ENCODE results near the gene CFAP97D1.

The CFAP97D1 gene

GRCh38 chr17:43789482-43789881, 9.2 kb downstream of the CFAP97D1 start (continued):
- TF ChIP-seq YY1 (tag by site-specific recombination; IDR thresholded peaks at IDR 0.05) (no peak), MEIS1 (CRISPR knock-in tag; IDR thresholded peaks at IDR 0.05; ENCODE audit: borderline replicate concordance) (no peak), ELK4 (IDR thresholded peaks at IDR 0.05; ENCODE audit: borderline replicate concordance, low read depth, low read length) (no peak), SP2 (tag by site-specific recombination; IDR thresholded peaks at IDR 0.05) (no peak), ZNF510 (tag by site-specific recombination; IDR thresholded peaks at IDR 0.05; ENCODE audit: insufficient replicate concordance) (no peak), GLIS1 (tag by site-specific recombination; IDR thresholded peaks at IDR 0.05) (no peak), GLI4 (tag by site-specific recombination; IDR thresholded peaks at IDR 0.05) (no peak), ZNF335 (tag by site-specific recombination; conservative IDR thresholded peaks at IDR 0.05) (no peak), ZNF701 (tag by site-specific recombination; IDR thresholded peaks at IDR 0.05) (no peak), TSHZ1 (tag by site-specific recombination; IDR thresholded peaks at IDR 0.05; ENCODE audit: borderline replicate concordance) (no peak), ZNF792 (tag by site-specific recombination; IDR thresholded peaks at IDR 0.05) (no peak)

- no peaks in the 10 kb centered on the region; the same call in 1 of the 2 replicates for H3K9me3 ChIP-seq (ENCODE audit: control insufficient read depth, insufficient read depth, low read depth, low read length)
- H3K4me1 ChIP-seq (ENCODE audit: control insufficient read depth, insufficient read depth, low read length), result no peaks in the 10 kb centered on the region
- CTCF ChIA-PET, result interaction anchor here (0.7 to 1.0 kb wide), 2 partner anchors 25 to 132 kb away, joined by 3 read pairs; no protein-coding TSS in a partner anchor
- POLR2A ChIA-PET, result interaction anchor here (2.3 kb wide), 1 partner anchor 12 kb away, joined by 6 read pairs; the partner anchor contains the start of gene DUSP3
- TF ChIP-seq ZNF132 (tag by site-specific recombination; IDR thresholded peaks at IDR 0.05; ENCODE audit: borderline replicate concordance) (no peak), ZXDB (tag by site-specific recombination; IDR thresholded peaks at IDR 0.05) (no peak), BCL11A (tag by site-specific recombination; IDR thresholded peaks at IDR 0.05; ENCODE audit: low read depth) (no peak), ZNF560 (tag by site-specific recombination; IDR thresholded peaks at IDR 0.05; ENCODE audit: borderline replicate concordance) (no peak), YY2 (tag by site-specific recombination; IDR thresholded peaks at IDR 0.05) (no peak), ZNF654 (tag by site-specific recombination; IDR thresholded peaks at IDR 0.05; ENCODE audit: low read depth) (no peak), YY1 (tag by site-specific recombination; IDR thresholded peaks at IDR 0.05) (no peak), ZFP37 (tag by site-specific recombination; IDR thresholded peaks at IDR 0.05) (no peak), ZFP41 (tag by site-specific recombination; IDR thresholded peaks at IDR 0.05; ENCODE audit: borderline replicate concordance) (no peak), INSM2 (tag by site-specific recombination; IDR thresholded peaks at IDR 0.05) (no peak), ZNF433 (tag by site-specific recombination; IDR thresholded peaks at IDR 0.05; ENCODE audit: low read depth) (no peak), ZNF266 (tag by site-specific recombination; IDR thresholded peaks at IDR 0.05; ENCODE audit: low read depth) (no peak), KLF7 (tag by site-specific recombination; IDR thresholded peaks at IDR 0.05; ENCODE audit: borderline replicate concordance) (no peak), SCRT1 (tag by site-specific recombination; IDR thresholded peaks at IDR 0.05; ENCODE audit: borderline replicate concordance) (no peak)
- no peaks in the 10 kb centered on the region for H3K36me3 ChIP-seq (ENCODE audit: control insufficient read depth in 2 of 2, insufficient read depth in 1 of 2, low read length in 2 of 2)
- H3K4me3 ChIP-seq (ENCODE audit: low read depth, low read length), result no peak overlapping the region
- H3K27ac ChIP-seq (ENCODE audit: extremely low read depth, low read depth, low read length), result no peak overlapping the region
Observed at GRCh38 chr17:43790311-43790940, 10.2 kb downstream of the CFAP97D1 start.

All from HEK293 (cell line).